Sigmoid colon (tissue), 7 donors: ENCODE results near the gene EIF2A. TPM values are rescaled to one million over a fixed set of nuclear protein-coding genes. Genes with fewer than 3 reads are reported as not detected.

Source experiments
- DNase-seq: peaks from one replicate; pipeline ENCODE4 v3.0.0-alpha.2; 2019
- H3K27ac ChIP-seq, 4 donors: fragments of 200-600 bp; sonication (generic); one replicate each; pipeline ENCODE4 v1.5.1; 2016 to 2019; ENCODE audit warnings: mild to moderate bottlenecking in 1 of 4
- H3K27me3 ChIP-seq, 3 donors: fragments of 200-600 bp; sonication (generic); one replicate each; pipeline ENCODE4 v1.5.1; 2019; ENCODE audit warnings: mild to moderate bottlenecking in 1 of 3
- H3K36me3 ChIP-seq, 4 donors: fragments of 200-600 bp; sonication (generic); one replicate each; pipeline ENCODE4 v1.5.1; 2016 to 2019
- H3K4me1 ChIP-seq, 4 donors: fragments of 200-600 bp; sonication (generic); one replicate each; pipeline ENCODE4 v1.5.1; 2017 to 2019
- H3K4me3 ChIP-seq, 4 donors: fragments of 200-600 bp; sonication (generic); one replicate each; pipeline ENCODE4 v1.5.1; 2017 to 2019; ENCODE audit warnings: mild to moderate bottlenecking in 2 of 4, moderate library complexity in 1 of 4
- H3K9me3 ChIP-seq, 4 donors: fragments of 200-600 bp in 3 of 4; sonication (generic) in 3 of 4; one replicate each; pipeline versions ENCODE4 v1.5.1 to v1.6.1; 2013 to 2019
- CTCF ChIP-seq, 4 experiments: fragments of 450-650 bp in 3 of 4; fragments of 200-600 bp in 1 of 4; IDR thresholded peaks; one replicate each; pipeline ENCODE4 v1.5.1; 2016 to 2019; ENCODE audit warnings: antibody characterized with exemption in 4 of 4, mild to moderate bottlenecking in 3 of 4, moderate library complexity in 2 of 4
- EP300 ChIP-seq, 4 donors: sonication (generic); formaldehyde crosslinking; IDR thresholded peaks; one replicate each; pipeline ENCODE4 v1.6.1; 2017; ENCODE audit warnings: antibody characterized with exemption in 4 of 4
- POLR2A ChIP-seq, 2 donors: fragments of 450-650 bp; IDR thresholded peaks; one replicate each; pipeline ENCODE4 v1.6.1; 2016; ENCODE audit warnings: antibody characterized with exemption in 2 of 2, mild to moderate bottlenecking in 2 of 2, moderate library complexity in 2 of 2
- POLR2AphosphoS5 ChIP-seq, 4 donors: sonication (generic); formaldehyde crosslinking; IDR thresholded peaks; one replicate each; pipeline ENCODE4 v1.6.1; 2017; ENCODE audit warnings: antibody characterized with exemption in 4 of 4
- WGBS, 2 donors: extraction: QIAGEN DNeasy Blood & Tissue Kit; methylation state at CpG; one replicate each; pipeline ENCODE4 v1.1.7; 2013; 5-methylcytosine and 5-hydroxymethylcytosine counted together
- intact Hi-C: fragments of 100-400 bp; cut with DNase I; formaldehyde crosslinking; loops from one replicate; pipeline ENCODE4 v1.15.1; 2023
- polyA plus RNA-seq, 3 donors: library from polyadenylated mRNA; stranded (reverse); fragments of 200-250 nt; gene quantifications; one replicate each; pipeline ENCODE4 v1.2.3, GENCODE V29; 2013
- total RNA-seq, 4 donors: library from RNA; depleted of rRNA; stranded (reverse); fragments of >200 nt; gene quantifications; one replicate each; pipeline ENCODE4 v1.1.0, GENCODE V29; 2016
- donor health status: healthy with polysubstance abuse.
- donor health status: Bipolar disorder and iron deficiency.
- donor health status: healthy.

Gene EIF2A
- total and polyA plus RNA-seq, 7 donors, result 49.3 to 228 (median 147) TPM

GRCh38 chr3:150540297-150540696 lies 6.3 kb upstream of the EIF2A start:
- 91 to 96% methylated on average over 2 of the region's 2 CpGs for WGBS, 2 donors
- no peaks in the 10 kb centered on the region for H3K9me3 ChIP-seq
- intact Hi-C loops, result no loop called here
- H3K4me1 ChIP-seq, result peaks cover 0 to 27% (median 19%) of the 10 kb centered on the region in 4 donors
- no peaks in the 10 kb centered on the region for H3K27me3 ChIP-seq
- no peak overlapping the region for H3K4me3 ChIP-seq
- peaks cover 0 to 29% (median 0%) of the 10 kb centered on the region in 4 donors for H3K36me3 ChIP-seq
- DNase-seq, result no peak
- TF ChIP-seq POLR2AphosphoS5 (IDR thresholded peaks at IDR 0.05) (no peak), CTCF (IDR thresholded peaks at IDR 0.05) (no peak), POLR2A (IDR thresholded peaks at IDR 0.05) (no peak), EP300 (IDR thresholded peaks at IDR 0.05) (no peak)
- no peak overlapping the region for H3K27ac ChIP-seq

- intact Hi-C loops, result no loop called here
- peaks cover 0 to 29% (median 0%) of the 10 kb centered on the region in 4 donors for H3K36me3 ChIP-seq
- no peaks in the 10 kb centered on the region for H3K27me3 ChIP-seq
- H3K4me3 ChIP-seq, result no peak overlapping the region
- TF ChIP-seq POLR2A (IDR thresholded peaks at IDR 0.05), result no peak
- TF ChIP-seq EP300 (IDR thresholded peaks at IDR 0.05), result no peak
- TF ChIP-seq CTCF (IDR thresholded peaks at IDR 0.05), result no peak
- no peak for TF ChIP-seq POLR2AphosphoS5 (IDR thresholded peaks at IDR 0.05)
- peaks cover 0 to 28% (median 19%) of the 10 kb centered on the region in 4 donors for H3K4me1 ChIP-seq
- H3K27ac ChIP-seq, result no peak overlapping the region
- WGBS, 2 donors, result 76 to 81% methylated on average over 3 of the region's 3 CpGs
- no peaks in the 10 kb centered on the region for H3K9me3 ChIP-seq
- DNase-seq, result no peak
Observed at GRCh38 chr3:150540991-150541390, 5.6 kb upstream of the EIF2A start.

DNA sequence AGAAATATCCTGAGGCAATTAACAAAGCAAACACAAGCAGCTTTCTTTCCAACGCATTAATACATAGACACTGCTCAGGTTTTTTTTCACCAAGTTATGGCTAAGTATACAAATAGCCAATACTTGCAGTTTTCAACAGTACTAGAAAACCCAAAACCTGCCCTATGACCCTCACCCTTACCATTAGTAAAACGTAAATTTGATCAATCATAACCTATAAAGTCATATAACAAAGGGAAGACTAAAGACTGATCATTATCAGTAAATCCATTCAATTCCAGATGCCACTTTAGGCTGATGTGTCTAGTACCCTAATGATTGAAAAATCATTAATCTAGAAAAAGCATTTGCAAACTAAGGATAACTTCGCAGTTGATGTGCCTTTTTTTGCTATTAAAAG lies 3.5 kb upstream of the EIF2A start:
- intact Hi-C loops, result no loop called here
- peak overlapping the region in 1 of 4 donors; percentile 98 for H3K27ac ChIP-seq
- 80 to 91% methylated on average over 3 of the region's 3 CpGs for WGBS, 2 donors
- no peaks in the 10 kb centered on the region for H3K27me3 ChIP-seq
- H3K4me1 ChIP-seq, result peaks cover 0 to 40% (median 30%) of the 10 kb centered on the region in 4 donors
- no peak for DNase-seq
- H3K4me3 ChIP-seq, result no peak overlapping the region
- peaks cover 0 to 29% (median 0%) of the 10 kb centered on the region in 4 donors for H3K36me3 ChIP-seq
- TF ChIP-seq CTCF (IDR thresholded peaks at IDR 0.05), result no peak
- TF ChIP-seq POLR2A (IDR thresholded peaks at IDR 0.05), result no peak
- TF ChIP-seq EP300 (IDR thresholded peaks at IDR 0.05), result no peak
- TF ChIP-seq POLR2AphosphoS5 (IDR thresholded peaks at IDR 0.05), result no peak
- no peaks in the 10 kb centered on the region for H3K9me3 ChIP-seq

DNA sequence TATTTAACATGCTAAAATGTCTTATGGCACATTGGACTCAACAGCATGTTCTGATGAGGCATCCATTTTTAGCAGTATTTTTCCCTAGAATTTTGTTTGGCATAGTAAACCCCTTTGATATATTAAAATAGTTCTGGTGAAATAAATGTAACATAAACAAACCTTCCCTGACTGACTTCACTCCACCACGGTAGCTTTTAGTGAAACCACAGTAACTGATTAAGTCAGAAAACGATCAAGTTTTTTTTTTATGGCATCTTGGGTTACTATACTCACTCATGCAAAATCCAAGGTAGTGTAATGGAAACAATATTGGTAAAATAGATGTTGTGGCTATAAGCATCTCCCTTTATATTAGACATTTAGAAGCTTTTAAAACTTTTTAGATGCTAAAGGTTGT lies 3.1 kb upstream of the EIF2A start:
- Histone ChIP-seq H3K27me3 (no peaks in the 10 kb centered on the region), H3K9me3 (no peaks in the 10 kb centered on the region), H3K4me1 (peaks cover 0 to 44% (median 32%) of the 10 kb centered on the region in 4 donors), H3K4me3 (no peak overlapping the region), H3K36me3 (peaks cover 0 to 29% (median 0%) of the 10 kb centered on the region in 4 donors), H3K27ac (peak overlapping the region in 1 of 4 donors; percentile 98)
- intact Hi-C loops, result no loop called here
- no peak for DNase-seq
- TF ChIP-seq POLR2A (IDR thresholded peaks at IDR 0.05), result no peak
- TF ChIP-seq EP300 (IDR thresholded peaks at IDR 0.05), result no peak
- TF ChIP-seq CTCF (IDR thresholded peaks at IDR 0.05), result no peak
- no peak for TF ChIP-seq POLR2AphosphoS5 (IDR thresholded peaks at IDR 0.05)
- 40 to 63% methylated on average over 2 of the region's 2 CpGs for WGBS, 2 donors

DNA sequence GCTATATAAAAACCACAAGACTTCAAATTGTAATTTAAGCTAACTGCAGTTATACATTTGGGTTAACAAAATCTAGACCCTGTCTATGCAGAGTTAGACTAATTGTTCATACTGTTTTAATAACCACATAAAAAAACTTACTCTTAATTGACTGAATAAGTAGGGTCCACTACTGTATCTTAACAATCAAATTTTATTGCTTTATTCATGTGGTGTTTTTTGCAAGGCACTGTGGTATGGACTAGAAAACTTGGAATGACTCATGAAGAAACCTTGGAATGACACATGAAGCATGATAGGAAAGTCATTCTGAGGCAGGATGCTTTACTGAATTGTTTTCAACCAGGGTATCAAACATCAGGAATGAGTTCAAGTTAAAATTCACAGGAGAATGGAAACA lies 2.5 kb upstream of the EIF2A start:
- TF ChIP-seq CTCF (IDR thresholded peaks at IDR 0.05) (no peak), POLR2AphosphoS5 (IDR thresholded peaks at IDR 0.05) (no peak), EP300 (IDR thresholded peaks at IDR 0.05) (no peak), POLR2A (IDR thresholded peaks at IDR 0.05) (no peak)
- no peak for DNase-seq
- no peaks in the 10 kb centered on the region for H3K9me3 ChIP-seq
- H3K36me3 ChIP-seq, result peaks cover 0 to 29% (median 0%) of the 10 kb centered on the region in 4 donors
- H3K4me3 ChIP-seq, result no peak overlapping the region
- H3K4me1 ChIP-seq, result peaks cover 0 to 44% (median 32%) of the 10 kb centered on the region in 4 donors
- peak overlapping the region; percentile 96 to 99 (median 98) for H3K27ac ChIP-seq
- H3K27me3 ChIP-seq, result no peaks in the 10 kb centered on the region
- intact Hi-C loops, result no loop called here
